ENCODE measurements around the gene IGLL1.

IGLL1 gene

DNA sequence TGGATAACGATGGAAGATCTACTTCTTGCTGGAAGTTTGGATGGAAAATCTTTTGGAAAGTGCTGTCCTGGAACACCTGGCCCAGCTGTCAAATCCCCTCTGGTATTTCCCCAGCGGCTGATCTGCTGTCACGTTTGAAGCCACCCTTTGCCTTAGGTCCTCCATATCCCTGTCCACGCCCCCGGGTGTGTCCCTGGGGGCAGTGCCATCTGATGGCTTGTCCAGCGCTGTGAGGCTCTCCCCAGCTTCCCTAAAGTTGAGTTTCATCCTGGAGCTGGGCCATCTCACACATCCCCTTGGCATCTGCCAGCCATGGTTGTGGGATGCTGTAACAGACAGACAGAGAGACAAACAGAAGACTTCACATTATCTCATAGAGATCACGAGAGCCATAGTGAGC, 3.1 kb upstream of the IGLL1 start:
- in situ Hi-C loops (cut with MboI; ENCODE audit: low pct_unique_long_range_greater_than_20kb, low sequenced_read_pairs, unreplicated experiment) = no loop called here
- no peak for DNase-seq (ENCODE audit: low spot score)
- TF ChIP-seq CTCF (IDR thresholded peaks at IDR 0.05; ENCODE audit: extremely low read depth, insufficient read depth, missing control alignments) = no peak

DNA sequence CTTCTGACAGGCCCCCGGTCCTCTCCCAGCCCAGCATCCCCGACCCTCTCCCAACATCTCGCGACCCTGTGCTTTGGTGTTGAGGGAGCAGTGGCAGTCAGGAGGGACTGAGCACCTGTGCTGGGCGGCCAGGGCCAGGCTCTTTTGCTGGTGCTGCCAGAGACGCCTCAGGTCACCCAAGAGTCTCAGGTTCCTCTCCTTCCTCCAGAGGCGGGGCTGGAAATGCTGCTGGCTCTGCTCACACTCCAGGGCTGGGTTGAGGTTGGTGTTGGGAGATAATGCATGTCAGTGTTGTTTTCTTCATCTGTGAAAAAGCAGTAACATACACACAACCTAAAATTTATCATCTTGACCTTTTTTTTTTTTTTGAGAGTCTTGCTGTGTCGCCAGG, 1.2 kb upstream of the IGLL1 start:
- in situ Hi-C loops (cut with MboI; ENCODE audit: low pct_unique_long_range_greater_than_20kb, low sequenced_read_pairs, unreplicated experiment) = no loop called here

DNA sequence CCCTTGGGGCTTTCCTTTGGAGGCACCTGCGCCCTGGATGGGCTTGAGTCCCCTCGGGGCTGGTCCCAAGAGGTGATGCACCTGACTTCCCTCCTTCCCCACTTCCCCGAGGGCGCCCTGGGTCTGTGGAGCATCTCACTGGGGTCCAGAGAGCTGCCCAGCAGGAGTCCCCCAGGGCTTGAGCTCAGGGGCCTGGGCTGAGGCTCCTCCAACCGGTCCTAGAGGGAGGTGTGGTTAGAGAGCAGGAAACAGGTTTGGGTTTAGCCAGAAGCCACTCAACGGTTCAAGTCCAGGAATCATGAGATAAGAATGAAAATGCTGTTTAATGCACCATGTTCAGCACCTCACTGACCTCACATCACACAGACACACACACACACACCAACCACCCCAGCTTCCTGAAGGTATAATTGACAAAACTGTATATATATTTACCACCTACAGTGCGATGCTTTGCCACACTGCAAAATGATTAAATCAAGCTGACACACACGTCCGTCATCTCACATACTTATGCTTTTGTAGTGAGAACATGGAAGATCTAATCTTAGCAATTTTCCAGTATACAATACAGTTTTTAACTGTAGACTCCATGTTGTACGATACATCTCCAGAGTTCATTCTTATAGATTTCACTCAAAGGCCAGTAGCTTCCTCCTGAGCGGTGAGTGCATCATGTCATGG, 628 bp upstream of the IGLL1 start:
- in situ Hi-C loops (cut with MboI; ENCODE audit: low pct_unique_long_range_greater_than_20kb, low sequenced_read_pairs, unreplicated experiment) = no loop called here
- DNase-seq (ENCODE audit: low spot score) = no peak
- TF ChIP-seq CTCF (IDR thresholded peaks at IDR 0.05; ENCODE audit: extremely low read depth, insufficient read depth, missing control alignments) = no peak

More for the DNA sequence above, 1.2 kb upstream of the IGLL1 start:
- no peak for DNase-seq (ENCODE audit: low spot score)
- no peak for TF ChIP-seq CTCF (IDR thresholded peaks at IDR 0.05; ENCODE audit: extremely low read depth, insufficient read depth, missing control alignments)

- no peak for DNase-seq (ENCODE audit: low spot score)
- in situ Hi-C loops (cut with MboI; ENCODE audit: low pct_unique_long_range_greater_than_20kb, low sequenced_read_pairs, unreplicated experiment) = no loop called here
- no peak for TF ChIP-seq CTCF (IDR thresholded peaks at IDR 0.05; ENCODE audit: extremely low read depth, insufficient read depth, missing control alignments)
Measured at GRCh38 chr22:23579280-23579679, 810 bp downstream of the IGLL1 start.

DNA sequence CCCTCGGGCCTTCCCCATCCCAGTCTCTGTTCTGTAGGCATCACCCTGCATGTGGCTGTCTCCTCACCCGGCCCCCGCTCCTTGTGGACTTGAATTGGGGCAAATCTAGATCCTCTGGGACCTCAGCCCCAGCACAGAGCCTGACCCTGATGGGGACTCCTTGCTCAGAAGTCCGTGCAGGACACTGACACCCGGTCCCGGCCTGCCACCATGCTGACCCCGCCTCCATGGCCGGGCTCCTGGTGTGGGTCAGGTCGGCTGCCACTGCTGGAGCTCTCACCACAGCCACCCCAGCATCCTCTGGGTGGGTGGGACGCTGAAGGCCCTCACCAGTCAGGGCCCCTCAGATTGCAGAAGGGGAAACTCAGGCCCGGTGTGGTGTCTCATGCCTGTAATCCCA, 1.8 kb downstream of the IGLL1 start:
- no peak for DNase-seq (ENCODE audit: low spot score)
- TF ChIP-seq CTCF (IDR thresholded peaks at IDR 0.05; ENCODE audit: extremely low read depth, insufficient read depth, missing control alignments) = no peak
- in situ Hi-C loops (cut with MboI; ENCODE audit: low pct_unique_long_range_greater_than_20kb, low sequenced_read_pairs, unreplicated experiment) = no loop called here

- in situ Hi-C loops (cut with MboI; ENCODE audit: low pct_unique_long_range_greater_than_20kb, low sequenced_read_pairs, unreplicated experiment) = no loop called here
- no peak for DNase-seq (ENCODE audit: low spot score)
- TF ChIP-seq CTCF (IDR thresholded peaks at IDR 0.05; ENCODE audit: extremely low read depth, insufficient read depth, missing control alignments) = no peak
Measured at GRCh38 chr22:23576681-23577080, 3.4 kb downstream of the IGLL1 start.
